Astrocyte of the hippocampus (primary cell): ENCODE measurements around the gene TGFBR2.

Experiments
- DNase-seq: peaks from one replicate; pipeline ENCODE4 v3.0.0; 2011; ENCODE audit warnings: low read depth, low spot score

The TGFBR2 gene

GRCh38 chr3:30606301-30607031 lies at the start of gene TGFBR2:
Gene TGFBR2 (plus strand): TSS chr3:30606601. CDS start chr3:30606884, 283 bp downstream.
- DNase-seq, result peak; percentile 98

DNA sequence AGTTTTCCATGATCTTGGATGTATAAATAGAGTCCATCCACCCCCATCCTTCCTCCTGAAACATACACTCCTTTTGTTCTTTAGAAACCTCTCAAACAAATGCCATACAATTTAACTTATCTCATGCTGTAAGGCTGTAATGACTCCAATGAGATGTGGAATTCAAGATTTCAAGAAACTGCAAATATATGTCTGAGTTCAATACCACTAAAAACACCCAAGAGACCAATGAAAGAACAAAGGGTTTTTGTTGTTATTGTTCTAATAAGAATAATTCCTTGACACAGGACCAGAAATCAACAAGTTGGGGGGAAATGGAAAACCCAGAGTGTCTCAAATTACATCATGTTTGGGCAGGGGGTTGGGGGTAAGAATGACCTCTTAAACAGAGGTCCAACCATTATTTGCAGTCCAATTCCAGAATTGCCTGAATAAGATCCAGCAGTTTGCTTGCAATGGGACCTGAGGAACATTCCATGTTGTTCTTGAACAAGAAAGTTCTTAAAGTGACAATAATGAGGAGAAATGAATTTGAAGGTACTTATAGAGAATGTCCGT lies 48.6 kb upstream of the TGFBR2 start:
- no peak for DNase-seq

- no peak for DNase-seq
Observed at GRCh38 chr3:30563956-30564355, 42.4 kb upstream of the TGFBR2 start.

GRCh38 chr3:30567139-30567753 lies 39.2 kb upstream of the TGFBR2 start:
- no peak for DNase-seq

GRCh38 chr3:30576946-30577345 lies 29.5 kb upstream of the TGFBR2 start:
- DNase-seq, result no peak

DNA sequence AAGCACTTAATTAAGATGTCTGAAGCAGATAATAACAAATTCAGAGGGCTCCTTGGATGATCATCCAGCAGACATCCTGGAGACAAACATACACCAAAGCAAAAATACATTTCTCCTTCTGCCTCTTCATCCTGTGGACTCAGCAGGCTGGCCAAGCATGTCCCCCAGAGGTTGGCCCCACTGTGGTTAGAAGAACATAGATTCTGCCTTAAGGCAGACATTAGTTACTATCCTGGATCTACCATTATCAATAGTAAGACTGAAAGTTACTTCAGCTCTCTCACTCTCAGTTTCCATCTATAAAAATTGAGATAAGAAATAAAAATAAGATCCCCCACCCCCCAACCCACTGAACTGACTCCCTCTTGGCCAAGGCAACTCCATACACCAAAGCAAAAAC lies 28.6 kb upstream of the TGFBR2 start:
- DNase-seq, result no peak

DNA sequence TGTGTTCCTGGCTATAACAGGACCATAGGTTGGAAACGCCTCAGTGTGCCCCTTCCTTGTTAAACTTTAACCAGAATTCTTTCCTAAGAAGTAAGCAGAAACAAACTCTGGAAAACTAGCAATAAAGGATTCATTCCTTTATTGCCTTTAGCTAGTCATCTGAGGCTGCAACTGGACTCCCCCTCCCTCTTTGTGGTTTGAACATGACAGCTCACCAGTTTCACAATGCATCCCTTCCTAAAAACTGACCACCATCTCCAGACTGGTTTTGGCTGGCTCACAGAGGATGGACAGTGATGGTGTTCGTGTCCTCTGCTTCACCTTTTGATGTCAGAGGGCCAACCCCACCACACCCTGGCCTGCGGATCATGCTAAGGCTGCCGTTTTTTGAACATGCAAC lies 27.9 kb upstream of the TGFBR2 start:
- DNase-seq, result peak; percentile 83

- no peak for DNase-seq
Observed at GRCh38 chr3:30578986-30579579, 27.3 kb upstream of the TGFBR2 start.

DNA sequence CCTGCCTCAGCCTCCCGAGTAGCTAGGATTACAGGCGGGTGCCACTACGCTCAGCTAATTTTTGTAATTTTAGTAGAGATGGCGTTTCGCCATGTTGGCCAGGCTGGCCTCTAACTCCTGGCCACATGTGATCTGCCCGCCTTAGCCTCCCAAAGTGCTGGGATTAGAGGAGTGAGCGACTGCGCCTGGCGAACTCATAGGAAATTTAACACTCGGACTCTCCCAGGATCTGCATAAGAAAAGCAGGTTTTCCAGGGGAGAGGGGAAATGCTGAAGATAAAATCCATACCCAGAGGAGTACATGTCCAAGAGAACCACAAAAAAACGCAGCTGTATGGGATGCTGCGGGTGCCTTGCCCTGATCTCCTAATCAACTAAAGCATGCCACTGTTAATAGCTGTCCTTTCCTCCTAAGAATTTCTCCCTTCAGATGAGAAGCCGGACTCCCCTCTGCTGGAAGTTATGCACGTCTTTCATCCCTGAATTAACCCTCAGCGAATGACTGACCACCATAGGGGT lies 25.3 kb upstream of the TGFBR2 start:
- no peak for DNase-seq

- DNase-seq, result no peak
Observed at GRCh38 chr3:30581982-30582381, 24.4 kb upstream of the TGFBR2 start.

DNA sequence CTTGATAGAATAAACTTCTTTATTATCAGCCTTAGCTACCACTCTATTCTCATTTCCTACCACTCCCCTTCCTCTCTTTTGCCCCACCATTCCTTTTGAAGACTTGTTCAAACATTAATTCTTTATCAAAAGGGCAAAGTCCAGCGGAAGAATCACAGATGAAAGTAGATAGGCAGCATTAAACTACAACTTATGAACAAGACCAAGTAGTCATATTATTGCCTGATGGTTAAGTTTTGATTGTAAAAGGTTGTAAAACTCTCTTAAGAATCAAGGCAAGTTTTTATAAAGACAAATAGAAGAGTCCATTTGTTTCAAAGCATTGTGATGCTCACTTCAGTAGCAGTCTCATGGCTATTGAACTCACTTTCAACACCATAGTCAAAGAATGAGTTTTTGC lies 22.4 kb upstream of the TGFBR2 start:
- no peak for DNase-seq

- DNase-seq, result no peak
Observed at GRCh38 chr3:30585654-30586053, 20.7 kb upstream of the TGFBR2 start.

DNA sequence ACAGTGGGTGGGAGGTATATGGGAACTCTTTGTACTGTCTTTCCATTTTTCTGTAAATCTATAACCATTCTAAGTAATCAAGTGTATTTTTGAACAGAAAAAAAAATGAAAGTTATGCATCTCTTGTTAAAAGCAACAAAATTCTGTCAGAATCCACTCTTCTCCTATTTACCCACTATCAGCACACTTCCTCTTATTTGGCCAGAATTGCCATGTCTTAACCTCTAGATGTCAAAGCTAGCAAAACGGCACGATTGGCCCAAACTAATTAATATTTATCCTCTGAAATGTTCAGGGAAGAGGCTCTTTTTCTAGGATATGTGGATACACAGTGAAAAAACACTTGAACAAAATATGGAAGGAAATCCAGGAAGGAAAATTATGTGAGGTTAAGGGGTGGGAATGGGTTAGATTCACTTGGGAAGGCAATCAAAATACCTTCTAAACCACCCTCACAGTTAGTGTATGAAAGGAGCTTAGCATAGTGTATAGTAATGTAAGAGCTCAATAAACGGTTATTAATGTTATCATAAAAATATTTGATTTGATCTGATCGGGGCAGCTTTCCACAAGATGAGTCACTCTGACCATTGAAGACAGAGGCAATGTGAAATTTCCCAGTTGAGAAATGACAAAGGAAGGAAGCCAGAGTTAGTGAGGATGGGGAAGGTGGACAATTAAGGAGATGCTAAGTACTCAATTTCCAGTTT lies 20.1 kb upstream of the TGFBR2 start:
- no peak for DNase-seq

DNA sequence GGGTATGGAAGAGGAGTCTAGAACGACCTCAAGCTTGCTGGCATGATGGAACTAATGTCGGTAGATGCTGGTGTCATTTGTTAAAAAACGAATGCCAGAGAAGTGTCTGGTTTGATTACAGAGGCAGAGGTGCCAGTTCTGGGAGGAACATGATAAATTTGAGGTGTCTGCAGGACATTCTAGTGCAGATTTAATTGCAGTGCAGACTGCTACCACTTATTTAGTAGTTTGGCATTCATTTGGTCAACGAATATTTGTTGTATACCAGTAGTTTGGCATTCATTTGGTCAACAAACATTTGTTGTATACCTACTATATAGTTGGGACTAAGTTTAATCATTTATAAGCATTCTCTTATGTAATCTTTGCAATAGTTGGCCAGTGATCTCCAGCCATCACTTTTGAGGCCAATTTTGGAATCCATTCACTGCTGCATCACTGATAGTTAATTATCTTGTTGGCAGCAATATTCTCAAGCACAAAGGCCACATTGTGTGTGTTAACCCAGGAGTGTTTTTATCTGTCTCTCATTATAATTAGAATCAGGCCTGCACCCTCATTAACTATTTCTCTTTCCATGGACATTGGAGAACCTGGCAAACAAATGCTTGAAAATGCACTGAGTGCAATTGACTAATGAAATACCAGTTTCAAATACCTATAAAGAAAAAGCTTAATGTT lies 19.5 kb upstream of the TGFBR2 start:
- DNase-seq, result no peak

DNA sequence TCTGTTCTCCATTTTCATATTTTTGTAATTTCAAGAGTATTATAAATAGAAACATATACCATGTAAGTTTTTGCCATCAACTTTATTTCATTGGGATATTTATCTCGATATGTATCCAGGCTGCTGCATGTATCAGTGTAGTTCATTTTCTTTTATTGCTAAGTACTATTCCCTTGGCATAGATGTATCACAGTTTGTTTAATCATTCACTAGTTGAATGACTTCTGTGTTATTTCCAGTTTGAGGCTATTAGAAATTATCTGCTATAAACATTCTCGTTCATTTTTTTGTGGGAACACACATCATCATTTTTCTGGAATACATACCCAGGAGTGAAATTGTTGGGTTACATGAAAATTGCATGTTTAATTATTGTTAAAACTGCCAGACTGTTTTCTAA lies 18.5 kb upstream of the TGFBR2 start:
- DNase-seq, result no peak

DNA sequence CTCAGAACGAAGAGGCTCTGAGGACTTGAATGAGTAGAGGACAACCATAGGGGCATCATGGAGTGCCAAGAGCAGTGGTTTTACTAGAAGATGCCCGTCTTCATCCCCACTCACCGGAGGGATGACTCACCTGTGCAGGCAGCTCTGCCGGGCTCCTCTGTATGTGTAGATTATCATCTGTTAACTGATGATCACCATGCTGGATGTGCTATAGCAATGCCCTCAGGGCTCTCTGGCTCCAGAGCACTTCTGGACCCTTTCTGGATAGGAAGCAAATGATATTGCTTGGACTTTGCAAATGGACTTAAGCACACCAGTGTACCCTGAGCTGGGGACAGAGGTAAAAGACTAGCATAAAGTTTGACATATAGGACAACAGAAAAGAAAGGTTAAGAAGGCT lies 10.2 kb upstream of the TGFBR2 start:
- no peak for DNase-seq

- peak; percentile 68 for DNase-seq
Observed at GRCh38 chr3:30597131-30597768, 9.2 kb upstream of the TGFBR2 start.

DNA sequence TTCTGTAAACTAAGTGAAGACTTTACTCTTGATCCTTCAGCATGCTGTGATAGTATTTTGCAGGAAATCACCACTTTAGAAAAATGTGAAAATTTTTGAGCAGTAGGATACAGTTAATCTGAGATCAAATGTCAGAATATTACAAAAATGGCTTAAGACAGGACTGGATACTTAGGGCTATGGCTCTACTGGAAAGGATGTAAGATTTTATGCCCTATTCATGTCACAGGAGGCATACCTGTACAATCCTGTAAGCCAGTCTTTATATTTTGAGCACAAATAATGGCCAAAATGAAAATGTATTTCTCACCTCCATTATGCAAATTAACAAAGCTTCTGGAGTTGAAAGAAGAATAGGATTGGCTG lies 8.6 kb upstream of the TGFBR2 start:
- DNase-seq, result no peak

DNA sequence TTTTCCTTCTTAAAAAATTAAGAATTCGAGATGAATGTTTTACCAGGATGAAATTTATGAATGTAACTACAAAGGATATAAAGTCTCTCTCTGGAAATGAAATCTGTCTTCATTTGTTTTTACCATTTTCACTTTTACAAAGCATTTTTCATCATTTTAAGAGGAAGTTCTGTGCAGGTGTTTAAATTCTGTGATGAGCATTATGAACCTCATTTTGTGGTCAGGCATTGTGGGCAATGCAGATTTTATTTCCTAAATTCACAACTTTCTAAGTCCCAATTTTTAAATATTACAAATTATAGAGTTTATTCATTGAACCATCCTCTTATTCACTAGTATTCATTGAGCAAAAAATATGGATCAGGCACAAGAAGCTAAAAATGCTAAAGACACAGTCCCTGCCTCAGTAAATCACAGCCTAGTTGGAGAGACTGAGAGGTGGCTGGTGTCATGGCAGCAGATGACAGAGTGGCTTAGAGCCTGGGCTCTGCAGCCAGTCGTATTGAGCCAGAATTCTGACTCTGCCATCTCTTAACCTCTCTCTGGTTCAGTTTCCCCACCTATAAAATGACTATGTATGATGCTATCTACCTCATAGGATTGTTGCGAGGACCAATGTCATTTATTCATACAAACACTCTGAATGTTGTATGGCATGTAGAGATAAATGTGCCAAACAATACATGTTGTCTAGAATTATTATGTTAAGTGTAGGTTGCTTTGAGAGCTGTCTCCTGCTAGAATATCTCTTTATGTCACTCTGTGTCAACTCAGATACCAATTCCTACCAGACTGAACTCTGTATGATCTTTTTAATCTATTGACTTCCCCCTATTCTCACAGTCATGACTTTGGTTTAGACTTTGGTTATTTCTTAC lies 7.5 kb upstream of the TGFBR2 start:
- no peak for DNase-seq

- no peak for DNase-seq
Observed at GRCh38 chr3:30600572-30600971, 5.8 kb upstream of the TGFBR2 start.
